Measurements from ENCODE around the gene CMTM8. TPM values are rescaled to one million over a fixed set of nuclear protein-coding genes. Genes with fewer than 3 reads are reported as not detected.

Gene CMTM8
- total and polyA plus RNA-seq, 2 of the 8 experiments (the other 6 are each of a cell fraction or from before 2014, with no cell fraction given): 10.5 to 22.4 TPM

- Histone ChIP-seq H3K4me2 (ENCODE audit: insufficient read depth in 1 of 2, low read depth in 2 of 2, low read length in 2 of 2) (no peak overlapping the region), H2BK120ac (replicated peaks; ENCODE audit: low read depth, low read length) (no peak overlapping the region), H3K27me3 (replicated peaks in 1 of 4; ENCODE audit: control insufficient read depth in 3 of 4, extremely low read depth in 1 of 4, insufficient read depth in 3 of 4, low read length in 3 of 4) (peaks cover 2 to 31% (median 19%) of the 10 kb centered on the region in 4 experiments), H4K91ac (replicated peaks; ENCODE audit: insufficient read length, low read length) (no peak overlapping the region), H3K79me1 (ENCODE audit: low read depth, low read length) (no peaks in the 10 kb centered on the region; the same call in 1 of the 2 replicates), H4K20me1 (replicated peaks in 1 of 2; ENCODE audit: control insufficient read depth in 1 of 2, insufficient read depth in 2 of 2, low read length in 2 of 2) (peaks cover 0 to 2% of the 10 kb centered on the region in 2 experiments), H3K36me3 (ENCODE audit: control insufficient read depth in 2 of 4, insufficient read depth in 4 of 4, low read length in 3 of 4) (no peaks in the 10 kb centered on the region; a peak in 1 of 8 replicates), H3K23ac (ENCODE audit: insufficient read length) (no peak overlapping the region), H3K23me2 (ENCODE audit: low read depth, low read length) (peaks cover 16% of the 10 kb centered on the region; the same call in 1 of the 2 replicates), H3K56ac (replicated peaks; ENCODE audit: insufficient read length, low read depth, low read length) (no peak overlapping the region), H3K9ac (replicated peaks in 1 of 4; ENCODE audit: extremely low read depth in 1 of 4, low read depth in 3 of 4, low read length in 3 of 4) (no peak overlapping the region), H4K5ac (ENCODE audit: insufficient read length, low read depth, low read length) (no peak overlapping the region), H2BK20ac (ENCODE audit: low read length) (no peak overlapping the region), H2AFZ (ENCODE audit: low read length) (no peak overlapping the region), H2BK5ac (ENCODE audit: low read depth, low read length) (no peak overlapping the region), H3K4ac (replicated peaks; ENCODE audit: insufficient read length, low read depth, low read length) (no peak overlapping the region), H3K4me1 (replicated peaks in 1 of 4; ENCODE audit: control insufficient read depth in 3 of 4, insufficient read depth in 4 of 4, low read length in 3 of 4) (peaks cover 0 to 8% (median 4%) of the 10 kb centered on the region in 4 experiments; a peak in 5 of 7 replicates), H2BK12ac (ENCODE audit: low read depth, low read length) (no peak overlapping the region), H3K14ac (ENCODE audit: insufficient read length) (no peak overlapping the region), H3K79me2 (ENCODE audit: control insufficient read depth in 1 of 2, insufficient read depth in 2 of 2, low read length in 2 of 2) (peaks cover 0 to 6% of the 10 kb centered on the region in 2 experiments; a peak in 1 of 4 replicates), H2BK15ac (ENCODE audit: low read length) (no peak overlapping the region), H3K9me3 (ENCODE audit: insufficient read depth in 2 of 2, low read depth in 1 of 2, low read length in 1 of 2) (peaks cover 4 to 6% of the 10 kb centered on the region in 2 experiments; a peak in 2 of 4 replicates), H2AK5ac (ENCODE audit: low read depth, low read length) (no peak overlapping the region), H4K8ac (ENCODE audit: extremely low read depth, insufficient read depth, low read length) (no peak overlapping the region), H3K18ac (ENCODE audit: extremely low read depth, low read length) (no peak overlapping the region), H3K4me3 (ENCODE audit: extremely low read depth in 1 of 4, insufficient read depth in 2 of 4, low read depth in 3 of 4, low read length in 4 of 4) (no peak overlapping the region), H3K27ac (ENCODE audit: low read depth, low read length) (no peak overlapping the region)
- ChIA-PET POLR2A (ENCODE audit: partially characterized antibody) (interaction anchor here (1.7 kb wide), 1 partner anchor 12 kb away, joined by 5 read pairs; no protein-coding TSS in a partner anchor), CTCF (ENCODE audit: partially characterized antibody) (interaction anchor here (0.9 to 1.5 kb wide), 4 partner anchors 9 to 72 kb away, joined by 3 to 4 read pairs (median 4); no protein-coding TSS in a partner anchor)
- TF ChIP-seq CTBP2 (IDR thresholded peaks at IDR 0.05; ENCODE audit: borderline replicate concordance, insufficient read depth, insufficient read length, low read length) (no peak), E2F6 (IDR thresholded peaks at IDR 0.05) (no peak), SIN3A (conservative IDR thresholded peaks at IDR 0.05 in 1 of 2, IDR thresholded peaks at IDR 0.05 in 1 of 2; ENCODE audit: low read depth in 1 of 2, low read length in 2 of 2) (no peak), NRF1 (IDR thresholded peaks at IDR 0.05; ENCODE audit: low read depth, low read length) (no peak), SIRT6 (IDR thresholded peaks at IDR 0.05; ENCODE audit: low read length) (no peak), SAP30 (IDR thresholded peaks at IDR 0.05; ENCODE audit: insufficient read depth, insufficient replicate concordance, low read length) (no peak), TEAD4 (IDR thresholded peaks at IDR 0.05; ENCODE audit: low read depth, low read length) (no peak), CEBPB (IDR thresholded peaks at IDR 0.05; ENCODE audit: low read depth, low read length) (no peak), BRCA1 (IDR thresholded peaks at IDR 0.05; ENCODE audit: low read depth, low read length) (no peak), SP1 (IDR thresholded peaks at IDR 0.05; ENCODE audit: low read depth, low read length) (no peak)
- DNase-seq (ENCODE audit: low read depth in 1 of 2, low spot score in 2 of 2) (no peak), FAIRE-seq (no peak)
These were observed 2.1 kb upstream of the CMTM8 start for GRCh38 chr3:32236377-32236776.
